ENCODE measurements around the gene MED13L.

Gene MED13L

DNA sequence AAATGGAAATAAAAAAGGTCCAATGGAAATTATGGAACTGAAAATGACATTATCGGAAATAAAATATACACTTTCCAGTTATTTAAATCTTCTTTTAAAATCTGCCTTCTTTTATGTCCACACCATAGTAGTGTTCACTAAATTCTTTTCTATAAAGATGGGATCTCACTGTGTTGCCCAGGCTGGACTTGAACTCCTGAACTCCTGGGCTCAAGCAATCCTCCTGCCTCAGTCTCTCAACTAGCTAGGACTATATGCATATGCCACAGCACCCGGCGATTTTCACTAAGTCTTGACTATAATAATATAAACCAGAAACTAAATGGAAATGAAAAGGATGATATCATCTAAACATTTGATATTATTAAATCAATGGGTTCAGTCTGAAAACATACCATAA lies 188.4 kb downstream of the MED13L start:
- DNase-seq (ENCODE audit: low spot score), result no peak

DNA sequence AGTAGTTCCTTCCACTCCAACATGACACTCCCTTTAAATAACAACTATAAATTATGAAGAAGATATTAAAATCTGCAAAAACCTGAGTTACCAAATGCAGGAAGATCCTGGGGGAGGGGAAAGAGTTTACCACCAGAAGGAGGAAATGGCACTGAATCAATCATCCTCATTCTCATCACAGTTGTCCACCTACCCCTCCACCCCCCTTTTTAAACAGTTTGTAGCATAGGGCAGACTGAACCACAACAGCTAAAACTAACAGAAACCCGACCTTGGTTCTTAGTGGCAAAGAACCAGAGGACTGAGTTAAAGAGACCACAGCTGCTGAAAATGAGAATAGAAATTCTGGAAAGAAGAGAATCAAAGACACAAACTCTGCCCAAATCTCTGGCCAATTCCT lies 189.5 kb downstream of the MED13L start:
- DNase-seq (ENCODE audit: low spot score), result no peak

DNA sequence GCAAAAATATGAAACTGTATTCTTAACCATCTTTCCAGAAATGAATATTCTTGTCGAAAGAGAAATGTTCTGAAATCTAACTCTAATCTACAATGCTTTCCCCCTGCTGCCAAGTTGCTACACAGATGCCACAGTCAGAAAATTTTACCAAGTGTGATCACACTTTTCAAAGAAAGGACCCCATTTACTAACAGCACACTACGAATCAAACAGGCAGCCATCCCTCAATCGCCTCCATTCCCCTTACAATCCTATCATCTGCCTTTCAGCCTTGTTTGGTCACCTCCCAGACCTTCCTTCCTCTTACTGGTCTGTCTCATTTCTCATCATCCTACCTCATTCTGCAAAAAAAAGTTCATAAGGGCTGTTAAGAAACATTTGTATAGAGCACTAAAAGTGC lies 190.1 kb downstream of the MED13L start:
- no peak for DNase-seq (ENCODE audit: low spot score)

DNA sequence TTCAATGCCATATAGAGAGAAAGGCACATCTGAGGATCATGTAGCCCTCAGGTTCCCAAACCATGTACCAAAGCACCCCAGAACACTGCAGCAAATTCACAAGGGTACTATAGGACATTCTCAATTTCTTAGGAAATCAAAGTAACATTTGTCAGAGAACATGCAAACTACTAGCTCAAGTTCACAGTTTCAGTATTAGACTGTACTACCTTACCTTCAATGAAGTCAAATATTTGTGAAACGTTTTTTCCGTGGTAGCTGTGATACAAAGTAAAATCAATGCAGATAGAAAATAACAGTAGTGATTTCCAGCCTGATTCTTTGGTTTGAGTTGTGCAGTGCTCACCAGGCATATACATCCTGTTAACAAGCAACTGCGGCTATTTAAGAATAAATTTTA lies 197.1 kb downstream of the MED13L start:
- no peak for DNase-seq (ENCODE audit: low spot score)

DNA sequence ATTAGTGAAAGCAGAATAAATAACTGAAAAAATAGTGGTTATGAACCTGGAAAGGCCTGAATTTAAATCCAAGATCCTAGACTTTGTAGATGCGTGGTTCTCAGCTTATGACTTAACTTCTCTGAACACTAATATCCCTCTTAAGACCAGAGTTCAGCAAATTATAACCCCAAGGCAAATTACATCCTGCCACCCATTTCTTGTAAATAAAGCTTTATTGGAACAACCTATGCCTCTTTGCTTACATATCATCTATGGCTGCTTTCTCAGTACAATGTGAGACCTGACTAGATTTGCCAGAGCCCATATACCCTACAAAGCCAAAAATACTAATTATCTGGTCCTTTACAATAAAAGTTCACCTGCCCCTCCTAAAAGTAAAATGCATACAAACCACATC lies 199.1 kb downstream of the MED13L start:
- DNase-seq (ENCODE audit: low spot score), result no peak

DNA sequence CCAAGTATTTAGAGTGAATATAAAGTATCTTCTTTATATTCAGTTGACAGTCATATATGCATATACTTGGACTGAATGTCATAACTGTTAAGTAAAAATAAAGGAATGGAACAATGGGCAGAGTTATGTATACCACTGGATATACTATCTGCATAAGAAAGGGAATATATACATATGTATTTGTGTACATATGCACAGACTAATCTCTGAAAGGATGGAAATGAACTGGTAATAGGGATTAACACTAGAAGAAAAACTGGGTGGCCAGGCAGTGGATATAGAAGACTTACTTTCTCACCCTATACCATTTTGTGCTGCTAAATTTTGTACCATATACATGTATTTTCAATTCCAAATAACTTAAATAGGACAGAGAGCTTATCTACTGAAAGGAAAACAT lies 200.1 kb downstream of the MED13L start:
- DNase-seq (ENCODE audit: low spot score), result no peak

DNA sequence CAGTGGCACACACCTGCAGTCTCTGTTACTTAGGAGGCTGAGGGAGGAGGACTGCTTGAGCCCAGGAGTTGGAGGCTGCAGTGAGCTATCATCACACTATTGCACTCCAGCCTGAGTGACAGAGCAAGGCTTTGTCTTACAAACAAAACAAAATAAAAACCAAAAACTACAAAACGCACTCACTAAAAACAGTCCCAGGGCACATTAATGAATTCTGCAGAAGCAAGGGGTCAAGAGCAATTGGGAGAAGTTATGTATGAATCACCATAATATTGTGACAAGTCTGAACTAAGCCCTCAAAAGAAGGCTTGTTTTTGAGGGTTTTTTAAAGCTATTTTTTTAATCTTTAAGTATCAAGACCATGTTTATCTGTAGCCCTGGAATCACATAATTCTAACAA lies 201.1 kb downstream of the MED13L start:
- DNase-seq (ENCODE audit: low spot score), result no peak

DNA sequence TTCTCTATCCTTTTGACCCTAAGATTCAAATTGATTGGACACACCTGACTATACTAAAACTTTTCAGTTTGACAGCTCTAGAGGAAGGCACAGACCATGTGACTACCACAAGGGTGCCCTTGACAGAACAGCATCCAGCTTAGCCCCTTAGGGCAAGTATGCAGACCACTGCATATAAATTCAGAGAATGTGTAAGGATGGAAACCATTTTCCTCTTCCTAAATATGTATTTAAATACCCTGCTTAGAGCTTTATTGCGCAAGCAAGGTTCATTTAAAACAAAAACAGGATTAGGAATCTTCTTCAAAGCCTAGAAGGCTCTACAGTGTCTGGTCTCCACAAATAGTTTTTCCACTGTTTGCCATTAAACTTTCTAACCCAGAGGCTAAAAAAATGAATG lies 202.8 kb downstream of the MED13L start:
- no peak for DNase-seq (ENCODE audit: low spot score)

DNA sequence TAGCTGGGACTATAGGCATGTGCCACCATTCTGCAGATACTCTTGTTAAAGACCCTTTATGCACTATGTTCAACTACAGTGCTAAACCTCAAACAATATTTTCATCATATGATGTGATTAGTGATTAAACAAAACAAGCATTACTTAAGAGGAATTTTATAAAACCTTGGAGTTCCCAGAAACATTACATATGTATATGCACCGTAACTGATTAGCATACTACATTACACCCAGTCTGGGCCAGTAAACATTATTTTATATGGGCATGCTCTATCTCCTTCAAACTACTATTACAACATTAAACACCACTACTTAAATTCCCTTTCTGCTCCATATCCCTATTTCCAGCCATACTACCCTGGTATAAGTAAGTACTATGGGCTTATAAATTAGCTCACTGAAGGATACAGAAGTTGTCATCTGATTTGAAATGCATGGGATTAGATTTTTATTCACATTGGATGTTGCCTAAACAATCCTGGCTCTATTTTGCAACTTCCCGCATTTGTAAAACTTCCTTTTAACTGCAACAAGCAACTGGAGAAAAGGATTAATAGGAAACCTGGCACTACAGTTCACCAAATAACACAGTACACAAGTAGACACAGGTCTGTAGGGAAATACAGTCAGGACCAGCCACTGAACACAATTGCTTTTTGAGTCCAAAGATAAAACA lies 205.8 kb downstream of the MED13L start:
- DNase-seq (ENCODE audit: low spot score), result no peak

DNA sequence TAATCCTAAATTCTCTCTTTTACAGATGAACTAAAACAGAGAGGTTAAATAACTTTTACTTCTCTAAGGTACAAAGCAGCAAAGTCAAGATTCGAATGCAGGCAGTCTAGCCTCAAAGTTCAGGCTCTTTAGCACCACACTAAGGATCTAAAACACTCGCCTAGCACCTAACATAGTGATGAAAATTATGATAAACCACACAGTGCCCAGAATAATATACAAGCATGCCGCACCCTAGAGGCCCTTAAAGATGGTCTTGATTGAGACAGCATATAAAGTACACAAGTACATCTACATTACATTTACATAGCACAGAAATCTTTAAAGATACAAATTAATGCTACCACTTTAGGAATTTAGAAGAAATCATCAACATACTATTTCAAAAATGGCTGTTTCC lies 207.0 kb downstream of the MED13L start:
- DNase-seq (ENCODE audit: low spot score), result no peak

DNA sequence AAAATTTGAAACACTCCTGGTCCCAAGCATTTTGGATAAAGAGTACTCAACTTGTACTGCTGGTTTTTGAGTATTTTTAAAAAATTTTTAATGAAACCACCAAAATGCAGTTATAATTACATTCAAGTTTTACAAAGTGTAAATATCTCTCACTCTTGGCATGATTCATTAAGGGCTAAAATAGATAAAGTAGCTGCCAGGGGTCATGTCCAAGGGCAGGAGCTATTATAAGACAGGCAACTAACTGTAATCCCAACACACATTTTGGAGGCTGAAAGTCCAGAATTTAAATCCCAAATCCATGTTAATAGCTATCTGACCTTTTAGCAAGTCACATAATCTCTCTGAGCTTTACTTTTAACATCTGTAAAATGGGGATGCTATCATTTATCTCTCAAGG lies 207.6 kb downstream of the MED13L start:
- no peak for DNase-seq (ENCODE audit: low spot score)

DNA sequence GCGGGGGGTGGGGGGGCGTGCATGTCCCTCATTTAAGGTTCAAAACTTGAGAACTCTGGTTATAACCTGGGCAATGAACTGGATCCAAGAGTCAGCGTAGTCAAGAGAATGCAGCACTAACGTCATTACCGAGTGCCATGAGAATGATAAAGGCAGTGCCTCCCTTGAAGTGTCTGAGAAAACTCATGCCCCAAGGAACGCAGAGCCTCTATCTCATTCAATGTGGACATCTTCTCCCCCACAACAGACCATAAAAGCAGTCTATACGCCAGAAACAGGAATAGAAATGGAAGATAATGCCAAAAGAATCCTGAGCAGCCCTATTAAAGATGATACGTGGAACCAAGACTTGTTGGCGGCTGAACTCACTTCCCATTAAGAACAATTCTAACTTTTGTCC lies 208.6 kb downstream of the MED13L start:
- no peak for DNase-seq (ENCODE audit: low spot score)

DNA sequence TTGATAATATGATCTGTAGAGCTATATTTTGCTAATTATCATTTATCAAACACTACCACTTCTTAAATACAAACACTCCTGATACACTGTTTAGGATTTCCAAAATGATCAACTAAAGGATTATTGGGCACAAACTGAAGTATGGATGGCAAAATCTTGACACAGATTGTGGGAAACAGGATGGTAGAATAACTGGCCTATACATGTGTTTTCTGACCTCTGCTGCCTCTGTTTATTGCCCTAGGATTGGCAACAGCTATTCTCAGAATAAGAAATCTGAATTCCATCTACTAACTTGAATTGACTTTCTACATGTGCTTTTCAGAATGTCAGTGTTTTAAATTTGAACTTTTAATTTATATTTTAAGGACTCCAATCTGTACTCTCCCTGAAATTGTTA lies 209.1 kb downstream of the MED13L start:
- no peak for DNase-seq (ENCODE audit: low spot score)

DNA sequence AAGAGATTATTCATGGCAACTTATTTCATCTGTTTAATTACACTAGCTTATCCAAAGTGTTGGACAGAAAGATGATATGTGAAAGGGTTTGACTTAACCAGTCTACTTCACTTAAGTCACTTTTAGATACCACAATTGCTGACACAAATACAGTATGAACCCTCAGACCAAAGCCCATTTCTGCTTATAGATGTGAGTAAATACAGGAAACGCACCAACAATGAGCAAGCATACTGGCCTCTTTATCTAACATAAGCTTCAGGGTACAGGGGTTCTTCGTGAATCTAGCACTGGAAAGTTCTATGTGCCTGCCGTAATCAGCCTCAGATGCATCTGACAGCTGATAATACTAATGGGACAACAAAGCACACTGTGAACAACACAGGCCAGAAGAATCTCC lies 209.6 kb downstream of the MED13L start:
- DNase-seq (ENCODE audit: low spot score), result no peak

DNA sequence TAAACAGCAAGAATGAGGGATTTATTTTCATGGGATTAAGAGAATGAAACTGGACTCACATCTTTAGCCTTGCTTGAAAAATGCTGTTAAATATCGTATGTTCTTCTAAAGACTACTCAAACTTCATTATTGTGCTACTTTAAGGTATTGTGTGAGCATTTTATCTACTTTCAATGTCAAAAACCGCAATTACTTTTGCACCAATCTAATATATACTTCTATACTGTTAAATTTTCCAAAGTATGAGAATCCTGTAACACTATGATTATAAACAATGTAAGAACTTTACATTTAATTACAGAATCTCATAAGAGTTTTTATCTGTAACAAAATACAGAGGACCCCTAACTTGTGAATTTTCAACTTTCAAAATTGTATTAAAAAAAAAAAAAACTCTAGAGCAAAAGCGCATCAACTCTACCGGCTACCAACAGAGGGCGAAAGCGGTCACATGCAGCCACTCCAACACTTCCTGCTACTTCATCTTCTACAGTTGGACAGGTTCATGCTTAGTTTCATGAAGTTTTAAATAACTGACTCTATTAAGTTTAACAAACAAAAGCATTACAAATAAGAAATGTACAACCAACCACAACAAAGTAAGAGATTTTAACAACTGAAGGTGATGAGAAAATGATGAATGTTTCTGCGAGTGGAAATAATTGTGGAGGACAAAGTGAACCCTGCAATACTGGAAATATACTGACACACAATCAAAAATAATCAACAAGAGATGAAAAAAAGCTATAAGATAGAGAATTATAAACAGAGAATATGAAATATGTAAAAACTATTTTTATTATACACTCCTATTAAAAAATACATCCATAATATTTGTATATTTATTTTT lies 210.9 kb downstream of the MED13L start:
- peak; percentile 68 for DNase-seq (ENCODE audit: low spot score)

DNA sequence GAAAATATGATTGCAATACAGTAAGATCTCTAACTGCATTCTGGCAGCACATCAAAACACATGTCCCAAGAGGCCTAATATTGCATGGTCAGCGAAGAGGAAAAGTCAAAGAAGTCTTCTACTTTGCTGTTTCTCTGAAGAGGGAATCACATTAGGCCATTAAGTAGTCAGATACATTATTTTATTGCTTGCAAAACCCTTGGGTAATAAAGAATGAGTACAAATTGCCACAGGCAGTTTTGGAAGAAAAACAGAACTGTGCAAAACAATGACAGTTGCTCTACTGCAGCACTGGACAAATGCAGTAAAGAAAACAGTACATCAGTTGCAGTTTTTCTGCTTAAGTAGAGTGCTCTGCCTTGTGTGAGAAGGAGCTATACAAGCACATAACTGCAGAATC lies 211.9 kb downstream of the MED13L start:
- DNase-seq (ENCODE audit: low spot score), result no peak

DNA sequence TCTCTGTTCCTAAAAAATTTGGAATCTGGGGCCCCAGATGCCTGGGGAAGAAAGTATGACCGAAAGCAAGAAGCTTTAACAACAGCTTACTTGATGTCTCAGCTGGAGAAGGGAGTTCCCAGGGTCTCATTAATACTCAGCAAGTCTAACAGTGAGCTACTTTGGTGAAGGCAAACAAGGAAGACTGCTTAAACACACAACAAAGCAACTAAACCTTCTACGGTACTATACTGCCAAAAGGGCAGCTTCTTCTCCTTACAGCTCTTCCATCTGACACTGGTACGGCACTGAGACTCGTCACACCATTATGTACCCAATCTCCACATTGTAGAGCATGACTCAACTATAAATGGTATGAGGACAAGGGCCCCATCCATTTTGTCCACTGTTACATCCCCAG lies 213.0 kb downstream of the MED13L start:
- no peak for DNase-seq (ENCODE audit: low spot score)

DNA sequence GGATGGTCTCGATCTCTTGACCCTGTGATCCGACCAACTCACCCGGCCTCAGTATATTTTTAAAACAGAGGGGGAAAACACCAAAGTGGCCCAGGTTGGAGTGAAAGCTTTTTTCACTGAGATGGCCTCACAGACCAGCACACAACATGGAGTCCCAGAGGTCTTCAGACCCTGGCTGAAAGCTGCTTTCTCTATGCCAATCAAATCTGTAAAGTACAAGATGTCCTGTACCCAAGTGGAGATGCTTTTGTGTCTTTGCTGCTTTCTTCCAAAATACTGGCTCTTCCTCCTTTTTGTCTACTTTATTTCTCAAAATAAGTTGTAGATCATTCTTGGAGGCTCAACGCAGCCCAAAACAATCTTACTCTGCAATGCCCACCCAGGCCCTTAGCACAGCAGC lies 214.8 kb downstream of the MED13L start:
- no peak for DNase-seq (ENCODE audit: low spot score)

DNA sequence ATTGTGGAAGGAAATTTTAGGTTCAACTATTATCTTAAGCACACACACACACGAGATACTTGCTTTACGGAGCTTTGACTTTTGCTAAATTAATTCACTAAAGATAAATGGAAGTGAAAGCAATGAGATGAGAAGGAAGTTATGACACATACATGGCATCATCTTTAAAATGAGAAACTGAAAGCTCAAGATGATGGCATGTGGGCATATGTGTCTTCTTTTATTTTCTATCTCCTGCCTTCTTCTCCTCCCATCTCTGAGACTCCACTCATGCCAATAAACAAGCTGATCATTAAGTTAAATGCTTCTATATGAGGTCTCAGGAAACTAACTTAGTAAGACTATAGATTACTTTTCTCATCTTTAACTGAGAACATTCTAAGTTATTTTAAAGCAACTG lies 216.7 kb downstream of the MED13L start:
- peak; percentile 35 for DNase-seq (ENCODE audit: low spot score)

DNA sequence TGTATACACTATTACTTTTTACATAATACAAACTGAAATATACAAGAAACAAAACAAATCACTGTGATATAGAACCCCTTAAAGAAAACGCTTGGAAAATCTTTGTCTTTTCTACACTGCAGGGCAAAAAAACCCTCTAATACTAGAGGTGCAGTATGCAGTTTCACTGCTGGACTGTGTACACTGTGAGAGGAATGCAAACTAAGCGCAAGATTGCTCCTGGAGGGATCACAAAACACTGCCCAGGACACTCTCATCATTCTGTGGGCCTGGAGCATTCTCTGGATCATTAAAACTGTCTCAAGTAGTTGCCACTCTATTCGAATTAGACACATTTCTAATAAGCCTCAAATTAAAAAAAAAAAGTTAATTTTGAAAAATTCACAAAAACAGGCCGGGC lies 217.6 kb downstream of the MED13L start:
- DNase-seq (ENCODE audit: low spot score), result no peak

DNA sequence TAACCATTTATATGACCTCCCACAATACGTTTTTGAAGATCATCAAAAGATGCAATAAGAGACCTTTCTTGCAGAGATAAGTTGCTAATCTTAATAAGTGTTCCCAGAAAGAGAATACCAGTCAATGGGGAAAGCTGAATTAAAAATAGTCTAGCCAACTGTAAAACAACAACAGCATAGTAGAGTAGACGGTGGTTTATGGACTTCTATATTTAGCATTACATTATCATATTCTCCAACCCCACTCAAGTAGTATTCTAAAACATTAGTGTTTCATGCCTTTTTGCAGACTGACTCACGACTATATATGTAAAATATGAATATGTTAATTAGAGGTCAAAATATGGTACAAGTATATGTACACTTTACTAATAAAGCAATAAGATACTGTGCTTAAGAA lies 218.9 kb downstream of the MED13L start:
- no peak for DNase-seq (ENCODE audit: low spot score)

DNA sequence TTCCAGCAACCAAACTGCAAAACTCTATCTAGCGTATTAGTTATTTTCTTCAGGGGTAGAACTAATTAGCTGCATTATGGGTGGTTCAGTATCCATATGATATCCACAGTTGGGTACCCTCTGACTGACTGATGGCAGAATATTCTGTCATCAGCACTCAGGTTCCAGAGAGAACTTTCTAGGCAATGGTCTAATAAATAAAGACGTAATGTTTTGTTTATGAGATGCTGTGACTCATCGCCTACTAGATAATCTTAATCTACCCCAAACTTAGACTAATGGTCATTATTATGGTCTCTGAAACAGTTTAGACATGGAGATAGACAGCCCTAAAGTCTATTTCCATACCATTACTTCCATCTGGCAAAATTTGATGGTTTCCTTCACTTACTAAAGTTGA lies 220.1 kb downstream of the MED13L start:
- no peak for DNase-seq (ENCODE audit: low spot score)

DNA sequence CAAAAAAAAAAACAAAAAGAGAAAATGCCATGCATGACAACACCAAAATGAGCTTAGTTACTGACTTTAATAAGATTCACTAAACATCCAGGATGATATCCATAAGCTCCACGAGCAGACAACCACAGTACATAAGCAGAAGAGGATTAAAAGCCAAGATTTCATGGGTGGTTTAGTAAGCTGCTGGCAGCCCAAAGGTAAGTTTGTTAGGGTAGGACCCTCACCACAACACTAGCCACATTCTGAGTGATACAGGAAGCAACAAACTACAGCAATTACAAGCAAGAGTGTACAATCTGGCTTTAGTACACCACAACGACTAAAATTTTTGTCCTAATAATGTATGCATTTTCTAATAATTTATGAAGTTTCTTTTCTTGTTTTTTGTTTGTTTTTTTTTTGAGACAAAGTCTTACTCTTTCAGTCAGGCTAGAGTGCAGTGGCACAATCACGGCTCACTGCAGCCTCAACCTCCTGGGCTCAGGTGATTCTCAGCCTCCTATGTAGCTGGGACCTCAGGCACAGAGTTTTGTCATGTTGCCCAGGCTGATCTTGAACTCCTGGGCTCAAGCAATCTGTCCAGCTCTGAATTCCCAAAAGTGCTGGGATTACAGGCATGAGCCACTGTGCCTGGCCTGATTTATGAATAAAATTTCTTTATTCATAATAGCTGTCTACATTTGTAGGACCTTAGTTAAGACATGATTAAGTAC lies 221.4 kb downstream of the MED13L start:
- DNase-seq (ENCODE audit: low spot score), result no peak

Measured in hematopoietic multipotent progenitor cell treated with erythropoietin and hydrocortisone succinate and interleukin-3 and kit ligand, for 15 days (in vitro differentiated cells).